Measurements from ENCODE around the gene CTNND2.
"Not testable (repeated sequence)": the region's sequence is repeated elsewhere in the genome, so short reads cannot be mapped to it uniquely, and the experiment has no call there.

The CTNND2 gene

GRCh38 chr5:11004523-11004922 is 899.7 kb downstream of the CTNND2 start:
- not testable (repeated sequence) for DNase-seq

GRCh38 chr5:11000515-11001353 is 903.5 kb downstream of the CTNND2 start:
- no peak for DNase-seq

- no peak for DNase-seq
These were observed 904.5 kb downstream of the CTNND2 start for GRCh38 chr5:10999714-11000113.

DNA sequence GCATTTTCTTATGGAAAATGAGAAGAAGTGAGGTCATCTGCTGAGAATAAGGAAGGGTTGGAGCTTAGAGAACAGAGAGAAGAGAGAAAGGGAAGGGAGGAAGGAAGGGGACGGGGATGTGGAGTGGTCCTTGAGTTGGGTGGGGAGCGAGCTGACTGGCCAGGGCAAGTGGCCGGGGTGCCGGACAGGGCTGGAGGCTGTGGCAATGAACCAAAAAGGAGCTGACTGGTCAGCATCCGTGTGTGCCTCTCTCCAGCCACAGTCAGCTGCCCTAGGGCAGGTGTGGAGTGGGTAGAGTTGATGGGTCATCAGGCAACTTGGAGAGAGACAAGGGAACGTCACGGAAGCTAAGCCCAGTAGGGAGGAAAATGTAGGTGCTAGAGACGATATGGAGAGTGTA is 908.4 kb downstream of the CTNND2 start:
- no peak for DNase-seq

DNA sequence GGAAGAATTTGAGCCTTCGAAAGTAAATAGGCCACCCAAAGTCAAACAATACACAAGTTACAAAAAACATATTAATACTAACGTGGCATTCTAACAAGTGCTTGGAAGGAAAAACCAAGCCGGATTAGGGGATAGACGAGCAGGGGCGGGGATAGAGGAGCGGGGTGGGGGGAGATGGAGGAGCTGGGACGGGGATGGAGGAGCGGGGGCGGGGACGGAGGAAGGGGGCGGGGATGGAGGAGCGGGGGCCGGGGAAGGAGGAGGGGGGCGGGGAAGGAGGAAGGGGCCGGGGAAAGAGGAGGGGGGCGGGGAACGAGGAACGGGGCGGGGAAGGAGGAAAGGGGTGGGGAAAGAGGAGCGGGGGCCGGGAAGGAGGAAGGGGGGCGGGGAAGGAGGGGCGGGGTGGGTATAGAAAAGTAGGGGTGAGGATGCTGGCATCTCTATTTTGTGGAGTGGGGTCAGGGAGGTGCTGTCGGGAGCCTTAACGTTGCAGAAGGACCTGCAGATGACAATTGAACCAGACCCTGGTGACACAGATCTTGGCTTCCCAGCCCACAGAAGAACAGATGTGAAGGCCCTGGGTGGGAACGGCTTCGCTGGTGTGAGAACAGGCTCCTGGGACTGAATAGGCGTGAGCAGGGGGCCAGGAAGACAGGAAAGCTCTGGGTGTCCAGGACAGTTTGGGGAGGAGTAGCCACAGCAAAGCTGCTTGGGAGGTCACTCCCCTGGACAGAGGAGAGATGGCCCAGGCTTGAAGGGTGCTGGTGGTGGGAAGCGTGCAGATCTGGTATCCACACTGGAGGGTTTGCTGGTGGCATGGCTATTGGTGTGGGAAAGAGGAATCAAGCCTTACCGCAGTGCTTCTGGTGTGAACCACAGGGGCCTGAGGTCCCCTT is 909.9 kb downstream of the CTNND2 start:
- DNase-seq = no peak

DNA sequence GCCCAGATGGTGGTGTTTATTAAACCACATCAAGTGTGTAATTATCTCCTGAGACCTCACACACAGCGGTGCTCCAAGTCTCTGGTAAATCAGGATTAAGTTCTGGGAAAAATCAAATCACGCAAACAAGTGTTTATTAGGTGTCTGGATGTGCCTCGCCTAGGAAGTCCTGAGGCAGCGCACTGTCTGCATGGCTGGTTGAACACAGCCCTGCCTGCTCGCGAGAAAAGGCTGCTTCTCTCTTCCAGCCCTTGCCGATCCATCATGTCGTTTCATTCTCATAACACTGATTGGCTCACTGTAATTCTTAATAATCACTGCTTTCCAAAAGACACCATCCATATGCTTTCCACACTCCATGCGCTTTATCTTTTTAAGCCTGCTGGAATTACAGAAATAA is 913.6 kb downstream of the CTNND2 start:
- no peak for DNase-seq

GRCh38 chr5:10989577-10990263 is 914.5 kb downstream of the CTNND2 start:
- DNase-seq = no peak

DNA sequence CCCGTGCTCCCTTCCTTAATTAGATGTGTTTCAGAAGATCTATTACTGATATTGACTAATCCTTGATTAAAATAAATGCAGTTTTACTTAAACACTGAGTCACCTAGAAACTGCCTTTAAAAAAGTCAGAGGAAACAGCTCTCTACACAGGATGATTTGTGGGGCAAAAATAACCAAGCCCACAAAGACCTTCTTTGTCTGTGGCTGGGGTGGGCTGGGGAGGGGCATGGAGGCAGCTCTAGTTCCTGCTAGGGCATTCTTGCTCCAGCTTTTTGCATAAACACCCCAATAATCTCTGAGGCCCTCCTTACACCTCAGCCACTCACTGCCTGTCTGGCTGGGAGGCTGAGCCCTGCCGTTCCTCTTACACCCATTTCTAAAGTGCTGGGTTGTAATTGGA is 915.6 kb downstream of the CTNND2 start:
- no peak for DNase-seq

GRCh38 chr5:10987925-10988504 is 916.2 kb downstream of the CTNND2 start:
- peak; percentile 57 to 89 for DNase-seq

DNA sequence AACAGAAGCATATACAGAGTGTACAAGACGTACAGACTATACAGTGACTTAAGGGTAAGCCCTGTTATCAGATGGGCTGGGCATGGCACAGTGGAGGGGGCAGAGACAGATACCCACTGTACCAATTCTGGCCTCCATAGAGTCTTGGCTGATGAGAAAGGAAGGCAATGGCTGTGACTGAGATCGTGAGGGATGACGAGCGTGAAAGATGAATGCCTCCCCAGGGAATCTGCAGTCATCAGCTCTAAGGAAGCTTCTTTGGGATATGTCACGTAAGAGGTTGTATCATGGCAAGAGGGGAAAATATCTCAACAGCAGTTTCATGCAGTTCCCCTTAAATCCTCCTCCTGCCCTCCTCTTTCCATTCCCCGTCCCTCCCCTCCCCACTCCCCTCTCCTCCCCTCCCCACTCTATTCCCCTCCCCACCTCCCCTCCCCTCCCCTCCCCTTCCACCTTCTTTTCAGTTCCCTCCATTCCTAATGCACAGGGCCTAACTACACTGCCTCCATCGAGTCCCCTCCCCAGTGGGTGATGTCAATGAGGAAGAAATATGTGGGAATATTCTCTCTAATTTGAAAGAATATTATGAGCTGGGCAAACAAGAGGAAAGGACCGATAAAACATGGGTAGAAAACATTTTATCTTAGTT is 916.8 kb downstream of the CTNND2 start:
- no peak for DNase-seq

DNA sequence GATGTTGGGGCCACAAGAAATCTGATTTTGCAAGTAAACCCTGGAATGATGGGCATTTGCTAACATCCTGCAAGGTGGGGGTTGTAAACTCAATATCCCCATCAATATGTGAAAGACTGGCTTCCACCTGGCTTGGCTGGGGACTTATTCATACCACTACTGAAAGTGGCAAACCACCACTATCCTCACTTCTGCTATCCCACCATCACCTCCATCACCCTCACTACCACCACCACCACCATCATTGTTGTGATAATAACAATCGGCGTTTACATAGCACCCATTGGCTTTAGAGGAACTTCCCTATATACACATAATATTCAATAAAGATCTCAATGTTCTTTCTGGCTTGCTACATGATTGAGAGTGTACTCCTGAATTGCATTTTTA is 918.5 kb downstream of the CTNND2 start:
- no peak for DNase-seq

DNA sequence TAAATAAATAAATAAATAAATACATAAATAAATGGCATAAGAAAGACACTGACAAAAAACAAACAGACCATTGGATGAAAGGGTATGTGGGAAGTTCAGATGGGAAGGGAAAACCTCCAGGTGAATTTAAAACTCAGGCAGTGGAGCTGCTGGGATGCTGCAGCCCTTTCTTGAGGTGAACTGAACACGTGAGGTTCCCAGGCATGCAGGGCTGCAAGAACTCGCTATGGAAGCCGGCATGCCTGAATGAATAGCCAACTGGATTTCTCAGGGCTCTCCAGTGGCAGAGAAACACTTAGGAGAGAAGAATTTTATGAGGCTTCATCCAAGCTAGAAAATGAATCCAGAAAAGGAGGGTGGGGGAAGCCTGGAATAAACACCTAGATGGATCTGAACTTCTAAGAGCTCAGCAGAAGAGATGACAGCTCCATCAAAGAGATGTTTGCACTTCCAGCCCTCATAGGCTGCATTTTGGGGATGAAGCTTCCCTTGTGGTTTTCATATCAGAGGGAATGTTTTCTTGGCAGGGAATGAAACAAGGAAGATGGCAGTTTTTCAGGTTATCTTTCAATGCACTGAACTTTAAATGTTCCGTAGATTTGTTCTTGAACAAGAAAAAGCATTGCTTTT is 919.0 kb downstream of the CTNND2 start:
- DNase-seq = no peak

DNA sequence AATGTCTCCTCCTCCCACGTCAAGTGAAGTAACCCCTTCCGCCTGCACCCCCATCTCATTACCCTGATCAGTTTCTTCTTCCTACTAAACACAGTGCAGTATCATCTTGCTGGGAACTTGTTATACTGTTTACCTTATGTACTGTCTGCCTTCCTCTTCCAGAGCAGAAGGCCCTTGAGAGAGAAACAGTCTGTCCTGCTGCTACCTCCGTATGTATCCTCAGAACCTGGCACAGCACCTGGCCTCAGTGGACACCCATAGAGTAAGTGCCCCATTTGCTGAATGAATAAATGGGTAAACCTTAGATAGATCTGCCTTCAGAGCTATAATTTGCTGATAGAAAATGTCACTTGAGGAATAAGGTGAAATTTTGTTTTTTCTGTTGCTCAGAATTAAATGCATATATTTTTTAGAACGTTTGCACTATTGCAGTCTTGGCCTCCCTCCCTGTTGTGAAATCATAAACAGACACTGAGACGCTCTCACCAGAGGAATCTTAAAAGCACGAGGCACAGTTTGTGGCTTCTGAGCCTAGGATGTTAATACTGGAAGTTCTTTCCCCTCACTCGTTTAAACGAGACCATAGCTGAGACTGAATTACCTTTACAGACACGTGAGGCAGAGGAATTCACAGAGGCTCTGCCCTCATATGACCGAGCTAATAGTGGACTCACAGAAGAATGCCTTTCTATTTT is 920.1 kb downstream of the CTNND2 start:
- no peak for DNase-seq

DNA sequence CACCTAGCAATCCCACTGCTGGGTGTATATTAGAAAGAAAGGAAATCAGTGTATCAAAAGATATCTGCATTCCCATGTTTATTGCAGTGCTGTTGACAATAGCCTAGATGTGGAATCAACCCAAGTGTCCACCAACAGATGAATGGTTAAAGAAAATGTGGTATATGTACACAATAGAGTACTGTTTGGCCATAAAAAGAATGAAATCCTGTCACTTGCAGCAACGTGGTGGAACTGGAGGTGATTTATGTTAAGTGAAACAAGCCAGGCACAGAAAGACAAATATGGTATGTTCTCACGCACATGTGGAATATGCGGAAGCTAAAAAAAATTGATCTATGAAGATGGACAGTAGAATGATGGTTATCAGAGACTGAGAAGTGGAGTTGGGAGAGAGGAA is 921.6 kb downstream of the CTNND2 start:
- DNase-seq = no peak

GRCh38 chr5:10981932-10982331 is 922.3 kb downstream of the CTNND2 start:
- no peak for DNase-seq

GRCh38 chr5:10977011-10977410 is 927.2 kb downstream of the CTNND2 start:
- no peak for DNase-seq

GRCh38 chr5:10975945-10976344 is 928.3 kb downstream of the CTNND2 start:
- no peak for DNase-seq

DNA sequence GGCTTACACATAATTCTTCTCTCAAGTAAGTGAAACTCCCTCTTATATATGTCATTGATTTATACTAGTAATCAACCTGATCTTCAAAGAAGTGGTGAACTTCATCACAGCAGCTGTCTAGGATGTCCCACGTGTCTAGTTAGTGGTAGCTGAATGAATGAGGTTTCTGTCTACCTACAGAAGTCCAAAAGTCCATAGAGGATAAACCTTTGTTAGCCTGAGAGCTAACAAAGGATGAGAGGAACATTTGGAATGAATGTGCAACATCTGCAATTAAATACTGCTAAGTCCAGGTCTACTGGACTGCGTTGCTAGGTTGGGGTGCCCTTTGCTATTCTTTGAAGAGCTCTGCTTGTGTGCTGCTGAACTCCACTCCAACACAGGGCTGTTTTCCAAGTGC is 929.4 kb downstream of the CTNND2 start:
- DNase-seq = no peak

- DNase-seq = no peak
These were observed 930.9 kb downstream of the CTNND2 start for GRCh38 chr5:10973316-10973715.

GRCh38 chr5:10969684-10970180 is 934.5 kb downstream of the CTNND2 start:
- no peak for DNase-seq

GRCh38 chr5:10964806-10965205 is 939.4 kb downstream of the CTNND2 start:
- no peak for DNase-seq
